Measurements from ENCODE around the gene SULT1E1.

Gene SULT1E1

GRCh38 chr4:69860052-69860451 is at the start of gene SULT1E1:
Gene SULT1E1 (minus strand): TSS chr4:69860145. CDS start chr4:69857644, 2,501 bp downstream.
- DNase-seq (ENCODE audit: low spot score) = no peak

GRCh38 chr4:69909195-69909594 is 49.2 kb upstream of the SULT1E1 start:
- DNase-seq (ENCODE audit: low spot score) = no peak

- no peak for DNase-seq (ENCODE audit: low spot score)
These were observed 47.2 kb upstream of the SULT1E1 start for GRCh38 chr4:69907151-69907550.

GRCh38 chr4:69896530-69897116 is 36.7 kb upstream of the SULT1E1 start:
- DNase-seq (ENCODE audit: low spot score) = peak; percentile 5

GRCh38 chr4:69894721-69895120 is 34.8 kb upstream of the SULT1E1 start:
- DNase-seq (ENCODE audit: low spot score) = no peak

- DNase-seq (ENCODE audit: low spot score) = no peak
These were observed 34.2 kb upstream of the SULT1E1 start for GRCh38 chr4:69894186-69894585.

GRCh38 chr4:69888336-69888735 is 28.4 kb upstream of the SULT1E1 start:
- DNase-seq (ENCODE audit: low spot score) = no peak

- DNase-seq (ENCODE audit: low spot score) = no peak
These were observed 22.2 kb upstream of the SULT1E1 start for GRCh38 chr4:69882150-69882549.

- peak; percentile 70 for DNase-seq (ENCODE audit: low spot score)
These were observed 21.3 kb upstream of the SULT1E1 start for GRCh38 chr4:69881173-69881773.

- no peak for DNase-seq (ENCODE audit: low spot score)
These were observed 18.3 kb upstream of the SULT1E1 start for GRCh38 chr4:69878250-69878649.

- no peak for DNase-seq (ENCODE audit: low spot score)
These were observed 17.5 kb upstream of the SULT1E1 start for GRCh38 chr4:69877453-69877852.

- no peak for DNase-seq (ENCODE audit: low spot score)
These were observed 16.1 kb upstream of the SULT1E1 start for GRCh38 chr4:69876071-69876470.

GRCh38 chr4:69875576-69875975 is 15.6 kb upstream of the SULT1E1 start:
- no peak for DNase-seq (ENCODE audit: low spot score)

- no peak for DNase-seq (ENCODE audit: low spot score)
These were observed 14.6 kb upstream of the SULT1E1 start for GRCh38 chr4:69874507-69874906.

GRCh38 chr4:69861756-69862155 is 1.8 kb upstream of the SULT1E1 start:
- no peak for DNase-seq (ENCODE audit: low spot score)

- no peak for DNase-seq (ENCODE audit: low spot score)
These were observed 765 bp upstream of the SULT1E1 start for GRCh38 chr4:69860521-69861298.

- no peak for DNase-seq (ENCODE audit: low spot score)
These were observed 732 bp downstream of the SULT1E1 start for GRCh38 chr4:69859140-69859685.

GRCh38 chr4:69858690-69859089 is 1.3 kb downstream of the SULT1E1 start:
- no peak for DNase-seq (ENCODE audit: low spot score)

GRCh38 chr4:69855822-69856221 is 4.1 kb downstream of the SULT1E1 start:
- no peak for DNase-seq (ENCODE audit: low spot score)

GRCh38 chr4:69849969-69850368 is 10.0 kb downstream of the SULT1E1 start:
- DNase-seq (ENCODE audit: low spot score) = no peak

GRCh38 chr4:69849297-69849696 is 10.6 kb downstream of the SULT1E1 start:
- no peak for DNase-seq (ENCODE audit: low spot score)

- no peak for DNase-seq (ENCODE audit: low spot score)
These were observed 11.9 kb downstream of the SULT1E1 start for GRCh38 chr4:69848028-69848427.

- DNase-seq (ENCODE audit: low spot score) = no peak
These were observed 16.0 kb downstream of the SULT1E1 start for GRCh38 chr4:69843932-69844331.
